Measurements from ENCODE around the gene MACF1.
"Not testable (repeated sequence)": the region's sequence is repeated elsewhere in the genome, so short reads cannot be mapped to it uniquely, and the experiment has no call there.

MACF1 gene

DNA sequence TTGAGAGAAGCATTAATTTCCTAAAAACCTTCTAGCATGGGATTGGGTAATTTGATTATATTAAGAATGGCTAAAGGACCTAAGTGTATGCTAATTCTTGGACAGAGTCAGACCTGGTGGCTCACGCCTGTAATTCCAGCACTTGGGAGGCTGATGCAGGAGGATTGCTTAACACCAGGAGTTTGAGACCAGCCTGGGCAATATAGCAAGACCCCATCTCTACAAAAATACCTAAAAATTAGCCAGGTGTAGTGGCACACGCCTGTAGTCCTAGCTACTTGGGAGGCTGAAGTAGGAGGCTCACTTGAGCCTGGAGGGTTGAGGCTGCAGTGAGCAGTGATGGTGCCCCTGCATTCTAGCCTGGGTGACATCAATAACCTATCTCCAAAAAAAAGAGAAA, 241.1 kb downstream of the MACF1 start:
- no peak for DNase-seq (ENCODE audit: low read depth, low spot score)
- POLR2A ChIA-PET, result no interaction called here
- no peak overlapping the region for H3K4me3 ChIP-seq (ENCODE audit: low read depth, low read length)
- CTCF ChIA-PET, result interaction anchor here (1.6 kb wide), 1 partner anchor 347 kb away, joined by 5 read pairs; no protein-coding TSS in a partner anchor
- TF ChIP-seq CTCF (IDR thresholded peaks at IDR 0.05; ENCODE audit: insufficient read depth, low read length, missing control alignments), result no peak

GRCh38 chr1:39446986-39447567, 242.6 kb downstream of the MACF1 start:
- ChIA-PET POLR2A (no interaction called here), CTCF (interaction anchor here (1.0 to 2.1 kb wide), 4 partner anchors 9 to 348 kb away, joined by 3 to 8 read pairs (median 4); no protein-coding TSS in a partner anchor)
- DNase-seq (ENCODE audit: low read depth, low spot score), result no peak
- H3K4me3 ChIP-seq (ENCODE audit: low read depth, low read length), result no peak overlapping the region
- TF ChIP-seq CTCF (IDR thresholded peaks at IDR 0.05; ENCODE audit: insufficient read depth, low read length, missing control alignments), result no peak

- ChIA-PET CTCF (interaction anchor here (1.1 to 1.6 kb wide), 3 partner anchors 10 to 38 kb away, joined by 3 to 4 read pairs (median 4); no protein-coding TSS in a partner anchor), POLR2A (interaction anchor here (0.7 kb wide), 1 partner anchor 13 kb away, joined by 3 read pairs; no protein-coding TSS in a partner anchor)
- DNase-seq (ENCODE audit: low read depth, low spot score); H3K4me3 ChIP-seq (ENCODE audit: low read depth, low read length): not testable (repeated sequence)
Measured at GRCh38 chr1:39450041-39450440, 245.5 kb downstream of the MACF1 start.

- CTCF ChIA-PET, result no interaction called here
- POLR2A ChIA-PET, result no interaction called here
- DNase-seq (ENCODE audit: low read depth, low spot score), result no peak
- no peak overlapping the region for H3K4me3 ChIP-seq (ENCODE audit: low read depth, low read length)
- TF ChIP-seq CTCF (IDR thresholded peaks at IDR 0.05; ENCODE audit: insufficient read depth, low read length, missing control alignments), result no peak
Measured at GRCh38 chr1:39450956-39451606, 246.6 kb downstream of the MACF1 start.

DNA sequence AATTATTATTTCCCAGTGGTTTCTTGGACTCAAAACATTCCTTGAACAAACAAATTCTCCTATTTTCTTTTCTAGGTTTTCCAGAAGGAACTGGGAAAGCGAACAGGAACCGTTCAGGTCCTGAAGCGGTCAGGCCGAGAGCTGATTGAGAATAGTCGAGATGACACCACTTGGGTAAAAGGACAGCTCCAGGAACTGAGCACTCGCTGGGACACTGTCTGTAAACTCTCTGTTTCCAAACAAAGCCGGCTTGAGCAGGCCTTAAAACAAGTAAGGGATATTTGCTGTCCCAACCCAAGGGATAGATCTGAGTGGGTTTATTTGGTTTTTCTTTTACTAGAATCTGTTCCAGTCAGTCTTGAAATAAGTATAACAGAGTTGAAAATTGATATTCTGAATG, 247.6 kb downstream of the MACF1 start:
- POLR2A ChIA-PET, result no interaction called here

GRCh38 chr1:39452540-39452939, 248.0 kb downstream of the MACF1 start:
- DNase-seq (ENCODE audit: low read depth, low spot score), result no peak
- CTCF ChIA-PET, result interaction anchor here (1.0 kb wide), 1 partner anchor 9 kb away, joined by 3 read pairs; no protein-coding TSS in a partner anchor

More for the DNA sequence above, 247.6 kb downstream of the MACF1 start:
- CTCF ChIA-PET, result interaction anchor here (1.0 kb wide), 1 partner anchor 9 kb away, joined by 3 read pairs; no protein-coding TSS in a partner anchor
- H3K4me3 ChIP-seq (ENCODE audit: low read depth, low read length), result no peak overlapping the region
- DNase-seq (ENCODE audit: low read depth, low spot score), result no peak
- no peak for TF ChIP-seq CTCF (IDR thresholded peaks at IDR 0.05; ENCODE audit: insufficient read depth, low read length, missing control alignments)

More at GRCh38 chr1:39452540-39452939, 248.0 kb downstream of the MACF1 start:
- H3K4me3 ChIP-seq (ENCODE audit: low read depth, low read length), result no peak overlapping the region
- no peak for TF ChIP-seq CTCF (IDR thresholded peaks at IDR 0.05; ENCODE audit: insufficient read depth, low read length, missing control alignments)
- POLR2A ChIA-PET, result no interaction called here

Measured in AG04449 (cell line).